Keratinocyte (primary cell): Measurements from ENCODE around the gene HIRA. TPM values are rescaled to one million over a fixed set of nuclear protein-coding genes. Genes with fewer than 3 reads are reported as not detected.

ENCODE experiments used
- DNase-seq: peaks from one replicate; pipeline ENCODE4 v3.0.0-alpha.2; 2011; ENCODE audit warnings: low read depth, missing footprints, low spot score
- FAIRE-seq: peaks from 2 replicates; lab custom pipeline; 2011; peaks lifted over from hg19 to GRCh38; lab: Jason Lieb, UNC
- H2AFZ ChIP-seq: 2 replicates; pipeline ENCODE4 v1.6.0; 2012; ENCODE audit warnings: low read length, control low read depth, inconsistent platforms; ENCODE audit not compliant: control insufficient read depth
- H3K27ac ChIP-seq: 2 replicates; pipeline ENCODE4 v1.5.1; 2011; ENCODE audit warnings: low read length; ENCODE audit not compliant: control insufficient read depth, insufficient read depth
- H3K27me3 ChIP-seq: 3 replicates; pipeline ENCODE4 v1.6.0; 2011; ENCODE audit warnings: low read length; ENCODE audit not compliant: control insufficient read depth, insufficient read depth; ENCODE audit errors: extremely low read depth
- H3K36me3 ChIP-seq, 2 experiments: 2 replicates in 1 of 2; 3 replicates in 1 of 2; pipeline ENCODE4 v1.5.1; 2011; ENCODE audit warnings: low read length in 2 of 2, mild to moderate bottlenecking in 1 of 2; ENCODE audit not compliant: control insufficient read depth in 2 of 2, insufficient read depth in 2 of 2; ENCODE audit errors: extremely low read depth in 1 of 2
- H3K4me1 ChIP-seq: 3 replicates; pipeline ENCODE4 v1.5.1; 2011; ENCODE audit warnings: low read length; ENCODE audit not compliant: control insufficient read depth, insufficient read depth; ENCODE audit errors: extremely low read depth
- H3K4me2 ChIP-seq: 3 replicates; pipeline ENCODE4 v1.6.0; 2011; ENCODE audit warnings: low read depth, low read length; ENCODE audit not compliant: control insufficient read depth, insufficient read depth; ENCODE audit errors: extremely low read depth
- H3K4me3 ChIP-seq, 3 experiments: fragments of 200-600 bp in 1 of 3; sonication (generic) in 1 of 3; 2 replicates in 2 of 3; 3 replicates in 1 of 3; pipeline ENCODE4 v1.5.1; 2011 to 2016; ENCODE audit warnings: low read length in 3 of 3, mild to moderate bottlenecking in 3 of 3, control low read depth in 2 of 3, inconsistent platforms in 1 of 3, low read depth in 1 of 3, mixed read lengths in 1 of 3, mixed run types in 1 of 3, moderate library complexity in 1 of 3; ENCODE audit not compliant: control insufficient read depth in 2 of 3, insufficient read depth in 2 of 3; ENCODE audit errors: extremely low read depth in 1 of 3
- H3K79me2 ChIP-seq: 2 replicates; pipeline ENCODE4 v1.6.0; 2012; ENCODE audit warnings: low read length; ENCODE audit not compliant: control insufficient read depth, insufficient read depth
- H3K9ac ChIP-seq: 3 replicates; pipeline ENCODE4 v1.6.0; 2011; ENCODE audit warnings: low read length; ENCODE audit not compliant: control insufficient read depth, insufficient read depth; ENCODE audit errors: extremely low read depth
- H3K9me1 ChIP-seq: 3 replicates; pipeline ENCODE4 v1.6.0; 2011; ENCODE audit warnings: low read length; ENCODE audit not compliant: control insufficient read depth, insufficient read depth; ENCODE audit errors: extremely low read depth
- H3K9me3 ChIP-seq: 2 replicates; pipeline ENCODE4 v1.5.1; 2012; ENCODE audit warnings: low read depth, low read length; ENCODE audit not compliant: control insufficient read depth
- H4K20me1 ChIP-seq: 3 replicates; pipeline ENCODE4 v1.6.0; 2011; ENCODE audit warnings: low read length; ENCODE audit not compliant: control insufficient read depth, insufficient read depth; ENCODE audit errors: extremely low read depth
- CTCF ChIP-seq, 3 experiments: IDR thresholded peaks in 1 of 3; conservative IDR thresholded peaks in 1 of 3; optimal IDR thresholded peaks in 1 of 3; 2 replicates in 2 of 3; 3 replicates in 1 of 3; pipeline versions ENCODE3 to v1.5.1; 2011; ENCODE audit warnings: low read length in 3 of 3, mild to moderate bottlenecking in 3 of 3, moderate library complexity in 2 of 3, control low read depth in 1 of 3, inconsistent platforms in 1 of 3; ENCODE audit not compliant: insufficient read depth in 2 of 3; ENCODE audit errors: extremely low read depth in 1 of 3
- EZH2 ChIP-seq: IDR thresholded peaks from one replicate; pipeline ENCODE4 v1.6.1; 2012; ENCODE audit warnings: inconsistent platforms, mild to moderate bottlenecking, low read length, moderate library complexity
- dilution Hi-C: fragments of 300-500 bp; cut with MboI; formaldehyde crosslinking; loops from one replicate; pipeline ENCODE4 v1.7.0; 2020; ENCODE audit warnings: low sequenced_read_pairs; ENCODE audit not compliant: extremely low pct_ligation_motif_present
- polyA plus RNA-seq, 5 experiments: library from polyadenylated mRNA; depleted of rRNA in 3 of 5; stranded (reverse) in 3 of 5; stranded (forward) in 1 of 5; unstranded in 1 of 5; fragments of >200 nt; gene quantifications; 1 replicate in 1 of 5; 2 replicates in 3 of 5; 3 replicates in 1 of 5; pipeline versions ENCODE4 v1.2.1 to v1.2.3, GENCODE V29; 2011 to 2012; ENCODE audit warnings: missing spikeins in 2 of 5, low read depth in 1 of 5, low replicate concordance in 1 of 5

The HIRA gene
- polyA plus RNA-seq, 1 donor (not counting 4 experiments of a cell fraction or from before 2014, with no cell fraction given) = 16.7 TPM

- Histone ChIP-seq H3K4me2 (peak overlapping the region; percentile 86), H3K27ac (peak overlapping the region; percentile 76), H3K9ac (peak overlapping the region; percentile 46), H3K4me1 (peaks cover 47% of the 10 kb centered on the region), H2AFZ (no peak overlapping the region), H4K20me1 (no peaks in the 10 kb centered on the region), H3K79me2 (no peaks in the 10 kb centered on the region), H3K36me3 (no peaks in the 10 kb centered on the region), H3K27me3 (no peaks in the 10 kb centered on the region), H3K9me3 (no peaks in the 10 kb centered on the region), H3K4me3 (peak overlapping the region in 1 of 3 experiments; percentile 3), H3K9me1 (no peaks in the 10 kb centered on the region)
- no peak for FAIRE-seq
- dilution Hi-C loops = no loop called here
- no peak for DNase-seq
- no peak for TF ChIP-seq CTCF (optimal IDR thresholded peaks at IDR 0.05 in 1 of 3, IDR thresholded peaks at IDR 0.05 in 1 of 3, conservative IDR thresholded peaks at IDR 0.05 in 1 of 3; ENCODE audit: extremely low read depth in 1 of 3, insufficient read depth in 2 of 3, low read length in 3 of 3)
- no peak for TF ChIP-seq EZH2
These were observed 143.6 kb downstream of the HIRA start for GRCh38 chr22:19287889-19288288.

- TF ChIP-seq EZH2 = no peak
- TF ChIP-seq CTCF (optimal IDR thresholded peaks at IDR 0.05 in 1 of 3, IDR thresholded peaks at IDR 0.05 in 1 of 3, conservative IDR thresholded peaks at IDR 0.05 in 1 of 3; ENCODE audit: extremely low read depth in 1 of 3, insufficient read depth in 2 of 3, low read length in 3 of 3) = no peak
- dilution Hi-C loops = no loop called here
- H4K20me1 ChIP-seq = no peaks in the 10 kb centered on the region
- H2AFZ ChIP-seq = no peak overlapping the region
- no peaks in the 10 kb centered on the region for H3K36me3 ChIP-seq
- peak overlapping the region; percentile 76 for H3K27ac ChIP-seq
- peak; percentile 95 for FAIRE-seq
- H3K4me2 ChIP-seq = peak overlapping the region; percentile 86
- H3K9me3 ChIP-seq = no peaks in the 10 kb centered on the region
- H3K9ac ChIP-seq = peak overlapping the region; percentile 46
- peak; percentile 64 for DNase-seq
- peak overlapping the region in 1 of 3 experiments; percentile 3 for H3K4me3 ChIP-seq
- H3K27me3 ChIP-seq = no peaks in the 10 kb centered on the region
- H3K4me1 ChIP-seq = peaks cover 40% of the 10 kb centered on the region
- H3K9me1 ChIP-seq = no peaks in the 10 kb centered on the region
- no peaks in the 10 kb centered on the region for H3K79me2 ChIP-seq
These were observed 144.3 kb downstream of the HIRA start for GRCh38 chr22:19287076-19287707.
